ENCODE results near the gene SEC23A.
"Not testable (repeated sequence)": the region's sequence is repeated elsewhere in the genome, so short reads cannot be mapped to it uniquely, and the experiment has no call there.

SEC23A gene

GRCh38 chr14:39102969-39103957 is at the start of gene SEC23A:
Gene SEC23A, minus strand, starts transcription at chr14:39103235. Its CDS starts 7,117 bp downstream, at chr14:39096118.
- Histone ChIP-seq H3K4me3 (peak within 1 kb of the TSS; percentile 83 to 96 (median 90)), H3K4me1 (peaks cover 19 to 38% (median 24%) of the 10 kb centered on the region in 10 experiments), H3K9me3 (replicated peaks in 1 of 11) (no peaks in the 10 kb centered on the region), H3K27me3 (no peaks in the 10 kb centered on the region), H3K4me2 (peak within 1 kb of the TSS; percentile 76 to 95 (median 87)), H4K20me1 (peaks cover 0 to 15% (median 0%) of the 10 kb centered on the region in 11 experiments; a peak in 8 of 22 replicates), H3K36me3 (no peaks in the 10 kb centered on the region), H3K27ac (peak within 1 kb of the TSS; percentile 86 to 94 (median 93)), H3K9ac (peak within 1 kb of the TSS; percentile 92 to 95 (median 93))
- peak in 5 of 11 experiments; percentile 15 to 59 (median 20); a peak in 5 of 22 replicates for TF ChIP-seq Cebpa-rat (IDR thresholded peaks at IDR 0.05)

- no peaks in the 10 kb centered on the region for H4K20me1 ChIP-seq
- TF ChIP-seq Cebpa-rat (IDR thresholded peaks at IDR 0.05) = no peak
- no peak overlapping the region for H3K4me2 ChIP-seq
- H3K27me3 ChIP-seq = no peaks in the 10 kb centered on the region
- H3K9ac ChIP-seq = no peak overlapping the region
- H3K9me3 ChIP-seq (replicated peaks in 1 of 11) = peaks cover 24 to 34% (median 30%) of the 10 kb centered on the region in 11 experiments
- no peaks in the 10 kb centered on the region for H3K4me1 ChIP-seq
- H3K36me3 ChIP-seq = peaks cover 55 to 89% (median 70%) of the 10 kb centered on the region in 11 experiments
- H3K27ac ChIP-seq = no peak overlapping the region
- no peak overlapping the region for H3K4me3 ChIP-seq
These were observed 42.4 kb upstream of the SEC23A start for GRCh38 chr14:39145266-39145966.

- peaks cover 24 to 36% (median 31%) of the 10 kb centered on the region in 11 experiments for H3K9me3 ChIP-seq (replicated peaks in 1 of 11)
- H3K4me1 ChIP-seq, H3K4me3 ChIP-seq, H3K4me2 ChIP-seq, H3K27ac ChIP-seq, H3K9ac ChIP-seq, H4K20me1 ChIP-seq, H3K27me3 ChIP-seq: not testable (repeated sequence)
- H3K36me3 ChIP-seq = peaks cover 49 to 90% (median 72%) of the 10 kb centered on the region in 11 experiments
These were observed 40.2 kb upstream of the SEC23A start for GRCh38 chr14:39143226-39143625.

- H3K27ac ChIP-seq, H4K20me1 ChIP-seq, H3K9ac ChIP-seq, H3K4me3 ChIP-seq, H3K27me3 ChIP-seq, H3K4me2 ChIP-seq: not testable (repeated sequence)
- H3K4me1 ChIP-seq = peaks cover 0 to 10% (median 5%) of the 10 kb centered on the region in 10 experiments; a peak in 6 of 20 replicates
- H3K36me3 ChIP-seq = peaks cover 51 to 90% (median 72%) of the 10 kb centered on the region in 11 experiments
- H3K9me3 ChIP-seq (replicated peaks in 1 of 11) = peaks cover 24 to 36% (median 31%) of the 10 kb centered on the region in 11 experiments
These were observed 38.6 kb upstream of the SEC23A start for GRCh38 chr14:39141623-39142022.

- peaks cover 65 to 90% (median 81%) of the 10 kb centered on the region in 11 experiments for H3K36me3 ChIP-seq
- no peak overlapping the region for H3K9ac ChIP-seq
- no peak overlapping the region for H3K4me3 ChIP-seq
- H3K27me3 ChIP-seq = no peaks in the 10 kb centered on the region
- no peak overlapping the region for H3K4me2 ChIP-seq
- H3K9me3 ChIP-seq (replicated peaks in 1 of 11) = peaks cover 24 to 36% (median 31%) of the 10 kb centered on the region in 11 experiments
- no peaks in the 10 kb centered on the region for H4K20me1 ChIP-seq
- peaks cover 0 to 10% (median 5%) of the 10 kb centered on the region in 10 experiments; a peak in 6 of 20 replicates for H3K4me1 ChIP-seq
- no peak overlapping the region for H3K27ac ChIP-seq
- TF ChIP-seq Cebpa-rat (IDR thresholded peaks at IDR 0.05) = no peak
These were observed 37.1 kb upstream of the SEC23A start for GRCh38 chr14:39140170-39140569.

GRCh38 chr14:39138440-39138839 is 35.4 kb upstream of the SEC23A start:
- no peak for TF ChIP-seq Cebpa-rat (IDR thresholded peaks at IDR 0.05)
- Histone ChIP-seq H3K27me3 (no peaks in the 10 kb centered on the region), H3K9me3 (replicated peaks in 1 of 11) (peaks cover 24 to 34% (median 28%) of the 10 kb centered on the region in 11 experiments), H3K36me3 (peaks cover 82 to 100% (median 92%) of the 10 kb centered on the region in 11 experiments), H3K4me2 (peak overlapping the region in 1 of 11 experiments; percentile 35; a peak in 1 of 22 replicates), H4K20me1 (no peaks in the 10 kb centered on the region), H3K4me1 (peaks cover 0 to 10% (median 5%) of the 10 kb centered on the region in 10 experiments; a peak in 6 of 20 replicates), H3K4me3 (no peak overlapping the region), H3K9ac (no peak overlapping the region), H3K27ac (no peak overlapping the region)

GRCh38 chr14:39137835-39138234 is 34.8 kb upstream of the SEC23A start:
- not testable (repeated sequence) for H3K4me3 ChIP-seq, H4K20me1 ChIP-seq, H3K27me3 ChIP-seq, H3K27ac ChIP-seq, H3K9ac ChIP-seq
- H3K4me1 ChIP-seq = peaks cover 0 to 10% (median 5%) of the 10 kb centered on the region in 10 experiments; a peak in 6 of 20 replicates
- H3K36me3 ChIP-seq = peaks cover 85 to 98% (median 91%) of the 10 kb centered on the region in 11 experiments
- TF ChIP-seq Cebpa-rat (IDR thresholded peaks at IDR 0.05) = peak in 5 of 11 experiments; percentile 16 to 61 (median 36); a peak in 3 of 22 replicates
- peaks cover 18 to 28% (median 22%) of the 10 kb centered on the region in 11 experiments for H3K9me3 ChIP-seq (replicated peaks in 1 of 11)
- peak overlapping the region in 6 of 11 experiments; percentile 7 to 35 (median 12); a peak in 7 of 22 replicates for H3K4me2 ChIP-seq

- Histone ChIP-seq H3K36me3 (peaks cover 74 to 100% (median 95%) of the 10 kb centered on the region in 11 experiments), H3K4me1 (no peaks in the 10 kb centered on the region), H4K20me1 (no peaks in the 10 kb centered on the region), H3K4me3 (no peak overlapping the region), H3K27me3 (no peaks in the 10 kb centered on the region; a peak in 1 of 22 replicates), H3K9me3 (replicated peaks in 1 of 11) (no peaks in the 10 kb centered on the region), H3K9ac (no peak overlapping the region), H3K4me2 (no peak overlapping the region), H3K27ac (no peak overlapping the region)
- TF ChIP-seq Cebpa-rat (IDR thresholded peaks at IDR 0.05) = no peak
These were observed 19.5 kb upstream of the SEC23A start for GRCh38 chr14:39122330-39123138.
